ENCODE results near the gene CMC1.

CMC1 gene

GRCh38 chr3:28300345-28300962 lies 59.0 kb downstream of the CMC1 start:
- no peak for DNase-seq (ENCODE audit: low read depth)

GRCh38 chr3:28301688-28302087 lies 60.3 kb downstream of the CMC1 start:
- no peak for DNase-seq (ENCODE audit: low read depth)

- no peak for DNase-seq (ENCODE audit: low read depth)
Observed at GRCh38 chr3:28308196-28308595, 66.8 kb downstream of the CMC1 start.

- DNase-seq (ENCODE audit: low read depth): no peak
Observed at GRCh38 chr3:28315711-28316110, 74.3 kb downstream of the CMC1 start.

GRCh38 chr3:28316226-28316625 lies 74.8 kb downstream of the CMC1 start:
- DNase-seq (ENCODE audit: low read depth): no peak

- no peak for DNase-seq (ENCODE audit: low read depth)
Observed at GRCh38 chr3:28317438-28318022, 76.1 kb downstream of the CMC1 start.

- DNase-seq (ENCODE audit: low read depth): no peak
Observed at GRCh38 chr3:28320981-28321380, 79.6 kb downstream of the CMC1 start.

- no peak for DNase-seq (ENCODE audit: low read depth)
Observed at GRCh38 chr3:28322464-28322863, 81.0 kb downstream of the CMC1 start.

- DNase-seq (ENCODE audit: low read depth): no peak
Observed at GRCh38 chr3:28326458-28326926, 85.1 kb downstream of the CMC1 start.

- DNase-seq (ENCODE audit: low read depth): peak; percentile 9
Observed at GRCh38 chr3:28328188-28329151, 87.1 kb downstream of the CMC1 start.

- DNase-seq (ENCODE audit: low read depth): no peak
Observed at GRCh38 chr3:28334552-28334951, 93.1 kb downstream of the CMC1 start.

- no peak for DNase-seq (ENCODE audit: low read depth)
Observed at GRCh38 chr3:28335246-28335645, 93.8 kb downstream of the CMC1 start.

GRCh38 chr3:28337230-28337629 lies 95.8 kb downstream of the CMC1 start:
- no peak for DNase-seq (ENCODE audit: low read depth)

- no peak for DNase-seq (ENCODE audit: low read depth)
Observed at GRCh38 chr3:28343144-28343543, 101.7 kb downstream of the CMC1 start.

- no peak for DNase-seq (ENCODE audit: low read depth)
Observed at GRCh38 chr3:28345690-28346089, 104.3 kb downstream of the CMC1 start.

- DNase-seq (ENCODE audit: low read depth): peak; percentile 9
Observed at GRCh38 chr3:28347374-28348264, 106.2 kb downstream of the CMC1 start.

GRCh38 chr3:28348265-28348628 lies 106.8 kb downstream of the CMC1 start:
- DNase-seq (ENCODE audit: low read depth): no peak

- peak; percentile 89 for DNase-seq (ENCODE audit: low read depth)
Observed at GRCh38 chr3:28348629-28349468, 107.4 kb downstream of the CMC1 start, which contains the start of the genes AZI2 and ZCWPW2. TSS of gene AZI2 (minus strand) at chr3:28348824. CDS start at chr3:28340617, 8,207 bp downstream. TSS of gene ZCWPW2 (plus strand) at chr3:28348721. CDS start at chr3:28413069, 64,348 bp downstream.

- DNase-seq (ENCODE audit: low read depth): no peak
Observed at GRCh38 chr3:28349469-28350000, 108.1 kb downstream of the CMC1 start.

All from HS-27A (cell line).